CD4-positive, alpha-beta T cell (primary cell): ENCODE measurements around the gene BPIFB2. TPM values are rescaled to one million over a fixed set of nuclear protein-coding genes. Genes with fewer than 3 reads are reported as not detected.

Experiments
- ATAC-seq: fragments of 200-7000 bp; cut with Tn5 transposase; one replicate; pipeline ENCODE4 v1.10.0; 2022; ENCODE audit warnings: mild to moderate bottlenecking; ENCODE audit not compliant: poor library complexity
- CTCF ChIA-PET: fragments of 350-600 bp; sonication (Branson Sonifier 250); formaldehyde crosslinking; loops from one replicate; lab custom pipeline; 2021; ENCODE audit warnings: antibody characterized with exemption, inconsistent platforms; lab: Charles Lee
- POLR2A ChIA-PET: fragments of 350-600 bp; sonication (Branson Sonifier 250); formaldehyde crosslinking; loops from one replicate; lab custom pipeline; 2021; ENCODE audit warnings: antibody characterized with exemption, inconsistent platforms; lab: Charles Lee
- DNase-seq, 14 experiments: peaks; one replicate each; pipeline ENCODE4 v3.0.0-alpha.2; 2013 to 2020; ENCODE audit warnings: mixed read lengths in 2 of 14
- H3K27ac ChIP-seq, 2 donors: one replicate each; pipeline versions ENCODE4 v1.5.1 to v1.7.0; 2013; ENCODE audit warnings: low read length in 2 of 2, low read depth in 1 of 2, mild to moderate bottlenecking in 1 of 2
- H3K27me3 ChIP-seq, 2 experiments: 1 replicate in 1 of 2; 2 replicates in 1 of 2; pipeline versions ENCODE4 v1.6.1 to v1.7.0; 2013; ENCODE audit warnings: low read length in 2 of 2, control low read depth in 1 of 2, mild to moderate bottlenecking in 1 of 2, moderate library complexity in 1 of 2; ENCODE audit not compliant: insufficient read depth in 2 of 2, control insufficient read depth in 1 of 2
- H3K36me3 ChIP-seq: one replicate; pipeline ENCODE4 v1.6.1; 2013; ENCODE audit warnings: low read length, control low read depth; ENCODE audit not compliant: insufficient read depth
- H3K4me1 ChIP-seq: one replicate; pipeline ENCODE4 v1.6.1; 2013; ENCODE audit warnings: low read length, control low read depth; ENCODE audit not compliant: insufficient read depth
- H3K4me3 ChIP-seq: one replicate; pipeline ENCODE4 v1.5.1; 2013; ENCODE audit warnings: mild to moderate bottlenecking, low read length, moderate library complexity
- H3K9me3 ChIP-seq, 2 experiments: 1 replicate in 1 of 2; 2 replicates in 1 of 2; pipeline versions ENCODE4 v1.6.1 to v1.7.0; 2013; ENCODE audit warnings: low read length in 2 of 2, mild to moderate bottlenecking in 2 of 2, control low read depth in 1 of 2, moderate library complexity in 1 of 2; ENCODE audit not compliant: control insufficient read depth in 1 of 2, insufficient read depth in 1 of 2
- H3K27ac Mint-ChIP-seq: one replicate; pipeline ENCODE4 v1.8.0; 2020; ENCODE audit warnings: mixed read lengths
- H3K27me3 Mint-ChIP-seq: one replicate; pipeline ENCODE4 v1.8.0; 2021; ENCODE audit warnings: mixed read lengths
- H3K36me3 Mint-ChIP-seq: one replicate; pipeline ENCODE4 v1.8.0; 2021; ENCODE audit warnings: low read depth, mixed read lengths
- H3K4me1 Mint-ChIP-seq: one replicate; pipeline ENCODE4 v1.8.0; 2021; ENCODE audit warnings: low read depth, mixed read lengths
- H3K4me3 Mint-ChIP-seq: one replicate; pipeline ENCODE4 v1.8.0; 2020; ENCODE audit warnings: mild to moderate bottlenecking, mixed read lengths
- H3K9me3 Mint-ChIP-seq: one replicate; pipeline ENCODE4 v1.8.0; 2020; ENCODE audit warnings: mixed read lengths
- CTCF ChIP-seq: fragments of 200-600 bp; IDR thresholded peaks from one replicate; pipeline ENCODE4 v1.8.0; 2022; ENCODE audit warnings: antibody characterized with exemption, mild to moderate bottlenecking
- intact Hi-C, 2 experiments: fragments of 100-400 bp; cut with DNase I in 1 of 2; cut with micrococcal nuclease in 1 of 2; formaldehyde crosslinking; loops; one replicate each; pipeline versions ENCODE4 v1.15.1 to v1.9.0; 2023 to 2025; cut with DNase I, micrococcal nuclease
- total RNA-seq, 174 experiments: library from RNA in 2 of 174; stranded (reverse) in 2 of 174; gene quantifications; one replicate each; pipeline ENCODE4 v1.2.3 and lab custom pipeline; 2021 to 2026

Gene BPIFB2
- total RNA-seq, 2 experiments from 2014 or later = not detected

- DNase-seq = no peak
- CTCF ChIA-PET = no interaction called here
- H3K4me1 Mint-ChIP-seq = peaks cover 62% of the 10 kb centered on the region
- H3K4me3 ChIP-seq = no peak overlapping the region
- H3K36me3 Mint-ChIP-seq = peaks cover 8% of the 10 kb centered on the region
- H3K27me3 Mint-ChIP-seq = no peaks in the 10 kb centered on the region
- H3K27ac Mint-ChIP-seq = peak overlapping the region; percentile 7
- POLR2A ChIA-PET = no interaction called here
- intact Hi-C loops = loop anchor here in 1 of 2 experiments (10.0 kb wide), 1 partner anchor 53 kb away; no protein-coding TSS in a partner anchor
- H3K36me3 ChIP-seq = no peaks in the 10 kb centered on the region
- H3K9me3 ChIP-seq = peaks cover 7 to 14% of the 10 kb centered on the region in 2 experiments
- H3K4me1 ChIP-seq = peaks cover 20% of the 10 kb centered on the region
- no peaks in the 10 kb centered on the region for H3K27me3 ChIP-seq
- no peak for ATAC-seq
- H3K9me3 Mint-ChIP-seq = peaks cover 13% of the 10 kb centered on the region
- no peak overlapping the region for H3K27ac ChIP-seq
- H3K4me3 Mint-ChIP-seq = no peak overlapping the region
- TF ChIP-seq CTCF = no peak
Observed at GRCh38 chr20:32997431-32997830, 10.1 kb upstream of the BPIFB2 start.

- Mint-ChIP-seq H3K36me3 (no peaks in the 10 kb centered on the region), H3K4me3 (no peak overlapping the region), H3K9me3 (peaks cover 10% of the 10 kb centered on the region), H3K27me3 (no peaks in the 10 kb centered on the region), H3K27ac (no peak overlapping the region), H3K4me1 (peaks cover 50% of the 10 kb centered on the region)
- DNase-seq (no peak), ATAC-seq (no peak)
- Histone ChIP-seq H3K27ac (no peak overlapping the region), H3K36me3 (no peaks in the 10 kb centered on the region), H3K4me3 (no peak overlapping the region), H3K9me3 (peaks cover 5 to 14% of the 10 kb centered on the region in 2 experiments), H3K27me3 (no peaks in the 10 kb centered on the region), H3K4me1 (peaks cover 20% of the 10 kb centered on the region)
- intact Hi-C loops = loop anchor here in 1 of 2 experiments (10.0 kb wide), 1 partner anchor 55 kb away; no protein-coding TSS in a partner anchor
- POLR2A ChIA-PET = interaction anchor here (1.8 kb wide), 1 partner anchor 28 kb away, joined by 7 read pairs; no protein-coding TSS in a partner anchor
- CTCF ChIA-PET = no interaction called here
- TF ChIP-seq CTCF = no peak
Observed at GRCh38 chr20:32999603-33000250, 7.8 kb upstream of the BPIFB2 start.

- H3K27ac Mint-ChIP-seq = no peak overlapping the region
Observed at GRCh38 chr20:33000802-33001466, 6.6 kb upstream of the BPIFB2 start.

More at GRCh38 chr20:33000802-33001466, 6.6 kb upstream of the BPIFB2 start:
- H3K36me3 ChIP-seq = no peaks in the 10 kb centered on the region
- intact Hi-C loops = no loop called here
- no peak overlapping the region for H3K4me3 ChIP-seq
- CTCF ChIA-PET = no interaction called here
- H3K9me3 ChIP-seq = peaks cover 1 to 9% of the 10 kb centered on the region in 2 experiments
- POLR2A ChIA-PET = interaction anchor here (1.8 kb wide), 1 partner anchor 29 kb away, joined by 7 read pairs; no protein-coding TSS in a partner anchor
- no peak overlapping the region for H3K4me3 Mint-ChIP-seq
- H3K27ac ChIP-seq = no peak overlapping the region
- H3K4me1 ChIP-seq = peaks cover 28% of the 10 kb centered on the region
- TF ChIP-seq CTCF = no peak
- ATAC-seq = no peak
- H3K9me3 Mint-ChIP-seq = peaks cover 9% of the 10 kb centered on the region
- no peaks in the 10 kb centered on the region for H3K27me3 Mint-ChIP-seq
- H3K36me3 Mint-ChIP-seq = no peaks in the 10 kb centered on the region
- peaks cover 58% of the 10 kb centered on the region for H3K4me1 Mint-ChIP-seq
- no peaks in the 10 kb centered on the region for H3K27me3 ChIP-seq
- no peak for DNase-seq
